ENCODE results near the gene LIX1L. TPM values are rescaled to one million over a fixed set of nuclear protein-coding genes. Genes with fewer than 3 reads are reported as not detected.
A peak's percentile ranks its signal among the peaks of the same experiment; 100 is the strongest.

Gene LIX1L
- total and polyA plus RNA-seq, 2 of the 13 experiments (the other 11 are each of a cell fraction or from before 2014, with no cell fraction given) = 8.1 to 24.9 TPM

DNA sequence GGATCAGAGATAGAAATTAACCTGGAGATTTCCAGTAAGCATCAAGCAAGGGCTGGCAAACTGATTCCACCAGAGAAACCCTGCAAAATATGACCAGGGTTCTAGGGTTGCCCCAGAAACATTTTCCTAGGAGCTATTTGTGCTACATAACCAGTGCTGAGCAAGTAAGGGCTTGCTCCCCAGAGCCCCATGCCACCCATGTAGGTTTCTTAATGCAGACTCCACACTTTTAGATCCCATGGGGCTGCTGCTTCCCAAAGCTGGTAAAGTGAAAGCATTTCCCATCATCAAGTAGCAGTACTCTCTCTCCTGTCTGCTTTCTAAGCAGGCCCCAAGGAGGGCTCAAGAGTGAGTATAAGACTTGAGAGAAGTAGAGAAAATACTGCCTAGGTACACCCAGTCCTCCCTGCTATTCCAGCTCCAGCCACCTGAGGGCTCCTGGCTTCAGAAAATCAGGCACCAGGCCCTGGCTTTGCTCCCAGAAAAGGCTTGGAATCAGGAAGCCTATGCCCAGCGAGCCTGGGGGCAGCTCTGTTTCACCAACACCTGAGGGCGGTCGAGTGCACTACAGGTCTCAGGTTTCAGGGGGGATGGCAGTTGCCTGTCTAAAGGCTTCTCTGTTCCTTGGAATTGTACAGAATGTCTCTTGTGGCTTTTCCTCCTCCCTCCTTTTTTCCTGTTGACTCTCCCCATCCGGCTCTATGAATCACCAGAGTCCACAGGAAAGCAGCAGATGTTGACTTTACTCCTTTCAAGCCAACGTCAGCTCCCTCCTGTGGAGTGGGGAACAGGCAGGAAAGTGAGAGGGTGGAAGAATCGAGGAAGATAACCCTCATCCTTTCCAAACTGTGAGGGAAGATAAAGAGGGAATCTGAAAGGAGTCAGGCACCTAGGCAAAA is 66.0 kb downstream of the LIX1L start (continued):
- TF ChIP-seq HMG20B (CRISPR knock-in tag; conservative IDR thresholded peaks at IDR 0.05) (0 out of 2 replicates have a peak, but pooled peaks have one; percentile 59), YEATS4 (CRISPR knock-in tag; IDR thresholded peaks at IDR 0.05; ENCODE audit: borderline replicate concordance) (peak; percentile 57; the same call in 1 of the 2 replicates), FOXK2 (IDR thresholded peaks at IDR 0.05) (peak; percentile 64; the same call in 1 of the 2 replicates), ZNF577 (CRISPR knock-in tag; IDR thresholded peaks at IDR 0.05; ENCODE audit: borderline replicate concordance, low read depth) (no peak), ZNF816 (CRISPR knock-in tag; IDR thresholded peaks at IDR 0.05; ENCODE audit: borderline replicate concordance) (peak; percentile 37; the same call in 1 of the 2 replicates), FOXA3 (CRISPR knock-in tag; IDR thresholded peaks at IDR 0.05) (peak; percentile 94), PHF20 (CRISPR knock-in tag; IDR thresholded peaks at IDR 0.05) (no peak), SKI (IDR thresholded peaks at IDR 0.05; ENCODE audit: partially characterized antibody) (peak; percentile 64), PITX1 (CRISPR knock-in tag; IDR thresholded peaks at IDR 0.05) (peak; percentile 50; the same call in 1 of the 2 replicates), PHF21A (CRISPR knock-in tag; IDR thresholded peaks at IDR 0.05) (peak; percentile 86), KLF16 (CRISPR knock-in tag; IDR thresholded peaks at IDR 0.05) (peak in 1 of 2 experiments; percentile 76; a peak in 1 of 4 replicates), ZSCAN30 (CRISPR knock-in tag; IDR thresholded peaks at IDR 0.05) (0 out of 2 replicates have a peak, but pooled peaks have one; percentile 48), CBX2 (IDR thresholded peaks at IDR 0.05; ENCODE audit: low read depth, low read length) (no peak), CBX2 (CRISPR knock-in tag; IDR thresholded peaks at IDR 0.05; ENCODE audit: low read depth) (no peak), TOPORS (CRISPR knock-in tag; IDR thresholded peaks at IDR 0.05) (no peak), PCBP1 (IDR thresholded peaks at IDR 0.05; ENCODE audit: borderline replicate concordance, low read depth, low read length) (no peak), ZNF879 (CRISPR knock-in tag; IDR thresholded peaks at IDR 0.05) (no peak), ZC3H13 (CRISPR knock-in tag; IDR thresholded peaks at IDR 0.05) (no peak), MEF2D (CRISPR knock-in tag; IDR thresholded peaks at IDR 0.05) (no peak; the same call in 1 of the 2 replicates), ZNF788 (CRISPR knock-in tag; IDR thresholded peaks at IDR 0.05; ENCODE audit: borderline replicate concordance) (peak; percentile 66; the same call in 1 of the 2 replicates), PHF5A (CRISPR knock-in tag; IDR thresholded peaks at IDR 0.05; ENCODE audit: low read depth, unreplicated experiment) (peak; percentile 84), NRL (CRISPR knock-in tag; IDR thresholded peaks at IDR 0.05; ENCODE audit: borderline replicate concordance) (0 out of 2 replicates have a peak, but pooled peaks have one; percentile 29)
- TF ChIP-seq, protein P1, sequence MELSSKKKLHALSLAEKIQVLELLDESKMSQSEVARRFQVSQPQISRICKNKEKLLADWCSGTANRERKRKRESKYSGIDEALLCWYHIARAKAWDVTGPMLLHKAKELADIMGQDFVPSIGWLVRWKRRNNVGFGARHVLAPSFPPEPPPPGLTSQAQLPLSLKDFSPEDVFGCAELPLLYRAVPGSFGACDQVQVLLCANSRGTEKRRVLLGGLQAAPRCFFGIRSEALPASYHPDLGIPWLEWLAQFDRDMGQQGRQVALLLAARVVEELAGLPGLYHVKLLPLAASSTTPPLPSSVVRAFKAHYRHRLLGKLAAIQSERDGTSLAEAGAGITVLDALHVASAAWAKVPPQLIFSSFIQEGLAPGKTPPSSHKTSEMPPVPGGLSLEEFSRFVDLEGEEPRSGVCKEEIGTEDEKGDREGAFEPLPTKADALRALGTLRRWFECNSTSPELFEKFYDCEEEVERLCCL (CRISPR knock-in tag; IDR thresholded peaks at IDR 0.05; ENCODE audit: borderline replicate concordance) = no peak
- TF ChIP-seq, protein P2, sequence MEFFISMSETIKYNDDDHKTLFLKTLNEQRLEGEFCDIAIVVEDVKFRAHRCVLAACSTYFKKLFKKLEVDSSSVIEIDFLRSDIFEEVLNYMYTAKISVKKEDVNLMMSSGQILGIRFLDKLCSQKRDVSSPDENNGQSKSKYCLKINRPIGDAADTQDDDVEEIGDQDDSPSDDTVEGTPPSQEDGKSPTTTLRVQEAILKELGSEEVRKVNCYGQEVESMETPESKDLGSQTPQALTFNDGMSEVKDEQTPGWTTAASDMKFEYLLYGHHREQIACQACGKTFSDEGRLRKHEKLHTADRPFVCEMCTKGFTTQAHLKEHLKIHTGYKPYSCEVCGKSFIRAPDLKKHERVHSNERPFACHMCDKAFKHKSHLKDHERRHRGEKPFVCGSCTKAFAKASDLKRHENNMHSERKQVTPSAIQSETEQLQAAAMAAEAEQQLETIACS (CRISPR knock-in tag; IDR thresholded peaks at IDR 0.05) = 0 out of 2 replicates have a peak, but pooled peaks have one; percentile 25
- TF ChIP-seq, protein P3, sequence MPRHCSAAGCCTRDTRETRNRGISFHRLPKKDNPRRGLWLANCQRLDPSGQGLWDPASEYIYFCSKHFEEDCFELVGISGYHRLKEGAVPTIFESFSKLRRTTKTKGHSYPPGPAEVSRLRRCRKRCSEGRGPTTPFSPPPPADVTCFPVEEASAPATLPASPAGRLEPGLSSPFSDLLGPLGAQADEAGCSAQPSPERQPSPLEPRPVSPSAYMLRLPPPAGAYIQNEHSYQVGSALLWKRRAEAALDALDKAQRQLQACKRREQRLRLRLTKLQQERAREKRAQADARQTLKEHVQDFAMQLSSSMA (CRISPR knock-in tag; IDR thresholded peaks at IDR 0.05) = no peak
- TF ChIP-seq, protein P4, sequence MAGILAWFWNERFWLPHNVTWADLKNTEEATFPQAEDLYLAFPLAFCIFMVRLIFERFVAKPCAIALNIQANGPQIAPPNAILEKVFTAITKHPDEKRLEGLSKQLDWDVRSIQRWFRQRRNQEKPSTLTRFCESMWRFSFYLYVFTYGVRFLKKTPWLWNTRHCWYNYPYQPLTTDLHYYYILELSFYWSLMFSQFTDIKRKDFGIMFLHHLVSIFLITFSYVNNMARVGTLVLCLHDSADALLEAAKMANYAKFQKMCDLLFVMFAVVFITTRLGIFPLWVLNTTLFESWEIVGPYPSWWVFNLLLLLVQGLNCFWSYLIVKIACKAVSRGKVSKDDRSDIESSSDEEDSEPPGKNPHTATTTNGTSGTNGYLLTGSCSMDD (CRISPR knock-in tag; IDR thresholded peaks at IDR 0.05) = no peak

All from HepG2 (cell line).